Measurements from ENCODE around the gene KIRREL3. TPM values are rescaled to one million over a fixed set of nuclear protein-coding genes. Genes with fewer than 3 reads are reported as not detected.

KIRREL3 gene
- total and polyA plus RNA-seq, 2 of the 8 experiments (the other 6 are each of a cell fraction or from before 2014, with no cell fraction given): 0.29 to 0.32 TPM

DNA sequence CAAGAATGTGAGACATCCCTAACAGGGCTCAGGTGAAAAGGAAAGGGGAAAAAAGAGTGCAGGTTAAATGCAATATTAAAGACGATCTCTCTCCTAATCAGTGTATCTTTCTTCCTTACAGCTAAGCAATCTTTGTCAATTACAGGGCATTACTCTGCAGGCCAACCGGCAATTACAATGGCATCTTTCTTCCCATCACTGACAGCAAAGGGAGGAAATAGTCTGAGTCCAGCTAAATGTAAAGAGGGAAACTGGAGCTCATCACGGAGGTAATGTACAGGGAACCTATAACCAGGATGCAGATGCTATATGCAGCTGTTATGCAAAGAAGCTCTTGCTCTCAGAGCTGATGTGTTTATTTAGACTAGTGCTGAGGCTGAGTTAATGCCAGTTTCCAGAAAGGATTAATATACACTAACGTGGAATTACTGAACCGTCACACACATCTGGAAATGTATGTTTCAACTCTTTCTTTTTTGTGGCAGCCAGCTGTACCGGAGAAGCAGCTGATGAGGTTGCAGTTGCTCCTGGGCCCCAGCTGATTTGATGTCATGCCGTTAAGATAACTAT is 121.6 kb downstream of the KIRREL3 start:
- no peak overlapping the region for H3K18ac ChIP-seq (ENCODE audit: extremely low read depth, low read length)
- H3K4me1 ChIP-seq (replicated peaks in 1 of 4; ENCODE audit: control insufficient read depth in 3 of 4, insufficient read depth in 4 of 4, low read length in 3 of 4): no peaks in the 10 kb centered on the region
- H3K23me2 ChIP-seq (ENCODE audit: low read depth, low read length): no peaks in the 10 kb centered on the region
- no peak overlapping the region for H2BK15ac ChIP-seq (ENCODE audit: low read length)
- no peaks in the 10 kb centered on the region for H3K27me3 ChIP-seq (replicated peaks in 1 of 4; ENCODE audit: control insufficient read depth in 3 of 4, extremely low read depth in 1 of 4, insufficient read depth in 3 of 4, low read length in 3 of 4)
- no peak for FAIRE-seq
- no peak overlapping the region for H3K14ac ChIP-seq (ENCODE audit: insufficient read length)
- H3K27ac ChIP-seq (ENCODE audit: low read depth, low read length): no peak overlapping the region
- H3K79me2 ChIP-seq (ENCODE audit: control insufficient read depth in 1 of 2, insufficient read depth in 2 of 2, low read length in 2 of 2): no peaks in the 10 kb centered on the region
- H3K9ac ChIP-seq (replicated peaks in 1 of 4; ENCODE audit: extremely low read depth in 1 of 4, low read depth in 3 of 4, low read length in 3 of 4): no peak overlapping the region
- H3K4ac ChIP-seq (replicated peaks; ENCODE audit: insufficient read length, low read depth, low read length): no peak overlapping the region
- H3K79me1 ChIP-seq (ENCODE audit: low read depth, low read length): no peaks in the 10 kb centered on the region
- no peak overlapping the region for H2AK5ac ChIP-seq (ENCODE audit: low read depth, low read length)
- H2BK12ac ChIP-seq (ENCODE audit: low read depth, low read length): no peak overlapping the region
- no peak overlapping the region for H2BK120ac ChIP-seq (replicated peaks; ENCODE audit: low read depth, low read length)
- 92% methylated on average over 7 of the region's 7 CpGs; no CpG with 5 or more reads in 1 of the 2 experiments for WGBS, 2 experiments (ENCODE audit: extremely low coverage in 1 of 2, insufficient coverage in 1 of 2, insufficient read length in 1 of 2, insufficient replicate concordance in 2 of 2, low coverage in 1 of 2, low lambda C conversion rate in 2 of 2, missing lambda C conversion rate in 1 of 2)
- CTCF ChIA-PET (ENCODE audit: partially characterized antibody): interaction anchor here (0.6 to 1.6 kb wide), 15 partner anchors 9 to 264 kb away, joined by 3 to 8 read pairs (median 3); no protein-coding TSS in a partner anchor
- H4K20me1 ChIP-seq (replicated peaks in 1 of 2; ENCODE audit: control insufficient read depth in 1 of 2, insufficient read depth in 2 of 2, low read length in 2 of 2): no peaks in the 10 kb centered on the region
- H2AFZ ChIP-seq (ENCODE audit: low read length): no peak overlapping the region
- H4K8ac ChIP-seq (ENCODE audit: extremely low read depth, insufficient read depth, low read length): no peak overlapping the region
- DNase-seq (ENCODE audit: low read depth in 1 of 2, low spot score in 2 of 2): no peak
- no peak overlapping the region for H3K23ac ChIP-seq (ENCODE audit: insufficient read length)
- H3K56ac ChIP-seq (replicated peaks; ENCODE audit: insufficient read length, low read depth, low read length): no peak overlapping the region
- no peak overlapping the region for H3K4me2 ChIP-seq (ENCODE audit: insufficient read depth in 1 of 2, low read depth in 2 of 2, low read length in 2 of 2)
- H2BK20ac ChIP-seq (ENCODE audit: low read length): no peak overlapping the region
- POLR2A ChIA-PET (ENCODE audit: partially characterized antibody): no interaction called here
- TF ChIP-seq SIRT6 (IDR thresholded peaks at IDR 0.05; ENCODE audit: low read length) (no peak), TEAD4 (IDR thresholded peaks at IDR 0.05; ENCODE audit: low read depth, low read length) (no peak), CBX5 (IDR thresholded peaks at IDR 0.05; ENCODE audit: low read depth, low read length) (no peak), SAP30 (IDR thresholded peaks at IDR 0.05; ENCODE audit: insufficient read depth, insufficient replicate concordance, low read length) (no peak), RAD21 (IDR thresholded peaks at IDR 0.05 in 1 of 2, conservative IDR thresholded peaks at IDR 0.05 in 1 of 2; ENCODE audit: low read depth in 2 of 2, low read length in 2 of 2) (no peak), SIN3A (conservative IDR thresholded peaks at IDR 0.05 in 1 of 2, IDR thresholded peaks at IDR 0.05 in 1 of 2; ENCODE audit: low read depth in 1 of 2, low read length in 2 of 2) (no peak), BRCA1 (IDR thresholded peaks at IDR 0.05; ENCODE audit: low read depth, low read length) (no peak)
- H4K5ac ChIP-seq (ENCODE audit: insufficient read length, low read depth, low read length): no peak overlapping the region
- no peak overlapping the region for H4K91ac ChIP-seq (replicated peaks; ENCODE audit: insufficient read length, low read length)
- H3K36me3 ChIP-seq (ENCODE audit: control insufficient read depth in 2 of 4, insufficient read depth in 4 of 4, low read length in 3 of 4): no peaks in the 10 kb centered on the region
- no peak overlapping the region for H3K4me3 ChIP-seq (ENCODE audit: extremely low read depth in 1 of 4, insufficient read depth in 2 of 4, low read depth in 3 of 4, low read length in 4 of 4)
- H3K9me3 ChIP-seq (ENCODE audit: insufficient read depth in 2 of 2, low read depth in 1 of 2, low read length in 1 of 2): no peaks in the 10 kb centered on the region
- H2BK5ac ChIP-seq (ENCODE audit: low read depth, low read length): no peak overlapping the region

Measured in H1 (cell line).